ENCODE measurements around the gene NELFE. TPM values are rescaled to one million over a fixed set of nuclear protein-coding genes. Genes with fewer than 3 reads are reported as not detected.

Gene NELFE
- total and polyA plus RNA-seq, 2 experiments from 2014 or later, result 70.1 to 78.7 TPM

GRCh38 chr6:31968326-31968725 is 9.6 kb upstream of the NELFE start:
- no peak overlapping the region for H3K4me2 ChIP-seq
- H3K79me2 ChIP-seq, result peaks cover 20% of the 10 kb centered on the region
- peaks cover 16% of the 10 kb centered on the region for H3K4me1 ChIP-seq (ENCODE audit: insufficient read depth)
- WGBS (ENCODE audit: low lambda C conversion rate, missing lambda C conversion rate), result 94% methylated on average over 11 of the region's 11 CpGs
- no peak overlapping the region for H3K4me3 ChIP-seq
- no peaks in the 10 kb centered on the region for H3K9me3 ChIP-seq (ENCODE audit: low read depth)
- no peaks in the 10 kb centered on the region for H4K20me1 ChIP-seq (ENCODE audit: insufficient read depth, poor library complexity, severe bottlenecking)
- H3K36me3 ChIP-seq (replicated peaks; ENCODE audit: insufficient read depth, low read depth), result no peaks in the 10 kb centered on the region
- no peak overlapping the region for H2AFZ ChIP-seq
- TF ChIP-seq EZH2phosphoT487 (IDR thresholded peaks at IDR 0.05; ENCODE audit: low read depth, severe bottlenecking, unreplicated experiment) (no peak), EZH2 (IDR thresholded peaks at IDR 0.05; ENCODE audit: borderline replicate concordance) (no peak), CTCF (IDR thresholded peaks at IDR 0.05; ENCODE audit: poor library complexity) (no peak)
- no peaks in the 10 kb centered on the region for H3K9me2 ChIP-seq (replicated peaks; ENCODE audit: insufficient read depth)
- DNase-seq (ENCODE audit: low spot score), result no peak
- no peaks in the 10 kb centered on the region for H3K27me3 ChIP-seq
- H3K27ac ChIP-seq, result no peak overlapping the region

- H3K79me2 ChIP-seq, result peaks cover 16% of the 10 kb centered on the region
- no peak overlapping the region for H3K4me2 ChIP-seq
- no peak for TF ChIP-seq CTCF (IDR thresholded peaks at IDR 0.05; ENCODE audit: poor library complexity)
- no peak for TF ChIP-seq EZH2phosphoT487 (IDR thresholded peaks at IDR 0.05; ENCODE audit: low read depth, severe bottlenecking, unreplicated experiment)
- no peak for TF ChIP-seq EZH2 (IDR thresholded peaks at IDR 0.05; ENCODE audit: borderline replicate concordance)
- H3K4me3 ChIP-seq, result no peak overlapping the region
- no peak overlapping the region for H3K27ac ChIP-seq
- H3K27me3 ChIP-seq, result no peaks in the 10 kb centered on the region
- H4K20me1 ChIP-seq (ENCODE audit: insufficient read depth, poor library complexity, severe bottlenecking), result no peaks in the 10 kb centered on the region
- no peaks in the 10 kb centered on the region for H3K36me3 ChIP-seq (replicated peaks; ENCODE audit: insufficient read depth, low read depth)
- no peak overlapping the region for H2AFZ ChIP-seq
- H3K4me1 ChIP-seq (ENCODE audit: insufficient read depth), result peaks cover 12% of the 10 kb centered on the region
- no peak for DNase-seq (ENCODE audit: low spot score)
- H3K9me3 ChIP-seq (ENCODE audit: low read depth), result no peaks in the 10 kb centered on the region
- 100% methylated on average over 3 of the region's 3 CpGs for WGBS (ENCODE audit: low lambda C conversion rate, missing lambda C conversion rate)
- H3K9me2 ChIP-seq (replicated peaks; ENCODE audit: insufficient read depth), result no peaks in the 10 kb centered on the region
Observed at GRCh38 chr6:31967926-31968320, 9.2 kb upstream of the NELFE start.

GRCh38 chr6:31966997-31967925 is 8.5 kb upstream of the NELFE start:
- H2AFZ ChIP-seq, result no peak overlapping the region
- H3K4me1 ChIP-seq (ENCODE audit: insufficient read depth), result peaks cover 11% of the 10 kb centered on the region
- no peak overlapping the region for H3K4me3 ChIP-seq
- no peak overlapping the region for H3K27ac ChIP-seq
- no peaks in the 10 kb centered on the region for H3K9me3 ChIP-seq (ENCODE audit: low read depth)
- no peaks in the 10 kb centered on the region for H3K9me2 ChIP-seq (replicated peaks; ENCODE audit: insufficient read depth)
- peaks cover 13% of the 10 kb centered on the region for H3K79me2 ChIP-seq
- no peaks in the 10 kb centered on the region for H3K36me3 ChIP-seq (replicated peaks; ENCODE audit: insufficient read depth, low read depth)
- no peak overlapping the region for H3K4me2 ChIP-seq
- no peaks in the 10 kb centered on the region for H4K20me1 ChIP-seq (ENCODE audit: insufficient read depth, poor library complexity, severe bottlenecking)
- no peak for DNase-seq (ENCODE audit: low spot score)
- TF ChIP-seq EZH2phosphoT487 (IDR thresholded peaks at IDR 0.05; ENCODE audit: low read depth, severe bottlenecking, unreplicated experiment) (no peak), EZH2 (IDR thresholded peaks at IDR 0.05; ENCODE audit: borderline replicate concordance) (no peak), CTCF (IDR thresholded peaks at IDR 0.05; ENCODE audit: poor library complexity) (no peak)
- WGBS (ENCODE audit: low lambda C conversion rate, missing lambda C conversion rate), result 97% methylated on average over 10 of the region's 10 CpGs
- H3K27me3 ChIP-seq, result no peaks in the 10 kb centered on the region
